ENCODE results near the gene PLXDC2. TPM values are rescaled to one million over a fixed set of nuclear protein-coding genes. Genes with fewer than 3 reads are reported as not detected.
"Not testable (repeated sequence)": the region's sequence is repeated elsewhere in the genome, so short reads cannot be mapped to it uniquely, and the experiment has no call there.

Gene PLXDC2
- total RNA-seq, 5 donors from 2014 or later (not counting 1 experiment from before 2014, with no cell fraction given) = 0.49 to 1.1 (median 0.56) TPM

GRCh38 chr10:20033476-20033875 lies 217.2 kb downstream of the PLXDC2 start:
- no peaks in the 10 kb centered on the region for H3K27me3 Mint-ChIP-seq
- Histone ChIP-seq H3K4me1 (ENCODE audit: control insufficient read depth in 1 of 2, extremely low read depth in 1 of 2, insufficient read depth in 2 of 2, low read length in 2 of 2) (no peaks in the 10 kb centered on the region), H3K4me3 (ENCODE audit: control insufficient read depth in 1 of 2, extremely low read depth in 1 of 2, low read length in 1 of 2) (no peak overlapping the region), H3K27me3 (replicated peaks in 1 of 2; ENCODE audit: control insufficient read depth in 2 of 2, extremely low read depth in 1 of 2, insufficient read depth in 2 of 2, low read length in 1 of 2) (no peaks in the 10 kb centered on the region), H3K9me3 (no peaks in the 10 kb centered on the region), H3K36me3 (ENCODE audit: control insufficient read depth in 2 of 2, extremely low read depth in 1 of 2, insufficient read depth in 1 of 2, low read length in 1 of 2) (no peaks in the 10 kb centered on the region), H3K27ac (ENCODE audit: low read length) (no peak overlapping the region)
- H3K4me1 Mint-ChIP-seq = no peaks in the 10 kb centered on the region
- ChIA-PET POLR2A (no interaction called here), CTCF (no interaction called here)
- H3K36me3 Mint-ChIP-seq = no peaks in the 10 kb centered on the region
- no peak overlapping the region for H3K27ac Mint-ChIP-seq
- H3K9me3 Mint-ChIP-seq = peaks cover 4 to 6% (median 5%) of the 10 kb centered on the region in 3 donors
- WGBS (ENCODE audit: insufficient coverage) = no CpG with 5 or more reads among the region's 4 CpGs
- DNase-seq (no peak), ATAC-seq (replicated peaks in 1 of 4) (no peak)
- H3K4me3 Mint-ChIP-seq = no peak overlapping the region

- POLR2A ChIA-PET = no interaction called here
- Histone ChIP-seq H3K27me3 (replicated peaks in 1 of 2; ENCODE audit: control insufficient read depth in 2 of 2, extremely low read depth in 1 of 2, insufficient read depth in 2 of 2, low read length in 1 of 2) (no peaks in the 10 kb centered on the region), H3K4me1 (ENCODE audit: control insufficient read depth in 1 of 2, extremely low read depth in 1 of 2, insufficient read depth in 2 of 2, low read length in 2 of 2) (no peaks in the 10 kb centered on the region), H3K4me3 (ENCODE audit: control insufficient read depth in 1 of 2, extremely low read depth in 1 of 2, low read length in 1 of 2) (no peak overlapping the region), H3K9me3 (no peaks in the 10 kb centered on the region), H3K27ac (ENCODE audit: low read length) (no peak overlapping the region), H3K36me3 (ENCODE audit: control insufficient read depth in 2 of 2, extremely low read depth in 1 of 2, insufficient read depth in 1 of 2, low read length in 1 of 2) (no peaks in the 10 kb centered on the region)
- WGBS (ENCODE audit: insufficient coverage) = no CpG with 5 or more reads among the region's 2 CpGs
- Mint-ChIP-seq H3K27ac (no peak overlapping the region), H3K4me3 (no peak overlapping the region), H3K4me1 (no peaks in the 10 kb centered on the region), H3K27me3 (no peaks in the 10 kb centered on the region), H3K36me3 (no peaks in the 10 kb centered on the region), H3K9me3 (peaks cover 6 to 8% (median 6%) of the 10 kb centered on the region in 3 donors)
- no peak for DNase-seq
- CTCF ChIA-PET = no interaction called here
- no peak for ATAC-seq (replicated peaks in 1 of 4)
These were observed 218.5 kb downstream of the PLXDC2 start for GRCh38 chr10:20034732-20035131.

- no peak for DNase-seq
- no peaks in the 10 kb centered on the region for H3K36me3 Mint-ChIP-seq
- H3K27ac ChIP-seq (ENCODE audit: low read length) = no peak overlapping the region
- no peak overlapping the region for H3K27ac Mint-ChIP-seq
- H3K9me3 ChIP-seq = no peaks in the 10 kb centered on the region
- ATAC-seq (replicated peaks in 1 of 4) = no peak
- H3K4me3 Mint-ChIP-seq = no peak overlapping the region
- no peaks in the 10 kb centered on the region for H3K4me1 ChIP-seq (ENCODE audit: control insufficient read depth in 1 of 2, extremely low read depth in 1 of 2, insufficient read depth in 2 of 2, low read length in 2 of 2)
- H3K9me3 Mint-ChIP-seq = peaks cover 5 to 13% (median 6%) of the 10 kb centered on the region in 3 donors
- no peaks in the 10 kb centered on the region for H3K27me3 ChIP-seq (replicated peaks in 1 of 2; ENCODE audit: control insufficient read depth in 2 of 2, extremely low read depth in 1 of 2, insufficient read depth in 2 of 2, low read length in 1 of 2)
- H3K4me3 ChIP-seq (ENCODE audit: control insufficient read depth in 1 of 2, extremely low read depth in 1 of 2, low read length in 1 of 2) = no peak overlapping the region
- ChIA-PET CTCF (no interaction called here), POLR2A (no interaction called here)
- 67% methylated on average over 3 of the region's 6 CpGs for WGBS (ENCODE audit: insufficient coverage)
- no peaks in the 10 kb centered on the region for H3K4me1 Mint-ChIP-seq
- H3K27me3 Mint-ChIP-seq = no peaks in the 10 kb centered on the region
- no peaks in the 10 kb centered on the region for H3K36me3 ChIP-seq (ENCODE audit: control insufficient read depth in 2 of 2, extremely low read depth in 1 of 2, insufficient read depth in 1 of 2, low read length in 1 of 2)
These were observed 223.8 kb downstream of the PLXDC2 start for GRCh38 chr10:20040012-20040411.

GRCh38 chr10:20041931-20042330 lies 225.7 kb downstream of the PLXDC2 start:
- POLR2A ChIA-PET = no interaction called here
- Mint-ChIP-seq H3K4me1 (no peaks in the 10 kb centered on the region), H3K9me3 (peaks cover 5 to 13% (median 6%) of the 10 kb centered on the region in 3 donors), H3K36me3 (no peaks in the 10 kb centered on the region), H3K27ac (no peak overlapping the region), H3K4me3 (no peak overlapping the region), H3K27me3 (no peaks in the 10 kb centered on the region)
- Histone ChIP-seq H3K9me3 (no peaks in the 10 kb centered on the region), H3K4me1 (ENCODE audit: control insufficient read depth in 1 of 2, extremely low read depth in 1 of 2, insufficient read depth in 2 of 2, low read length in 2 of 2) (no peaks in the 10 kb centered on the region), H3K36me3 (ENCODE audit: control insufficient read depth in 2 of 2, extremely low read depth in 1 of 2, insufficient read depth in 1 of 2, low read length in 1 of 2) (no peaks in the 10 kb centered on the region), H3K4me3 (ENCODE audit: control insufficient read depth in 1 of 2, extremely low read depth in 1 of 2, low read length in 1 of 2) (no peak overlapping the region), H3K27ac (ENCODE audit: low read length) (no peak overlapping the region), H3K27me3 (replicated peaks in 1 of 2; ENCODE audit: control insufficient read depth in 2 of 2, extremely low read depth in 1 of 2, insufficient read depth in 2 of 2, low read length in 1 of 2) (no peaks in the 10 kb centered on the region)
- DNase-seq = no peak
- ATAC-seq (replicated peaks in 1 of 4) = no peak
- CTCF ChIA-PET = no interaction called here
- WGBS (ENCODE audit: insufficient coverage) = 43% methylated on average over 1 of the region's 3 CpGs

GRCh38 chr10:20045100-20045499 lies 228.9 kb downstream of the PLXDC2 start:
- H3K9me3 ChIP-seq; H3K4me1 Mint-ChIP-seq; H3K27ac Mint-ChIP-seq; H3K36me3 Mint-ChIP-seq; H3K27me3 ChIP-seq (replicated peaks in 1 of 2; ENCODE audit: control insufficient read depth in 2 of 2, extremely low read depth in 1 of 2, insufficient read depth in 2 of 2, low read length in 1 of 2); POLR2A ChIA-PET; DNase-seq; H3K4me1 ChIP-seq (ENCODE audit: control insufficient read depth in 1 of 2, extremely low read depth in 1 of 2, insufficient read depth in 2 of 2, low read length in 2 of 2); H3K27me3 Mint-ChIP-seq; H3K36me3 ChIP-seq (ENCODE audit: control insufficient read depth in 2 of 2, extremely low read depth in 1 of 2, insufficient read depth in 1 of 2, low read length in 1 of 2); H3K4me3 Mint-ChIP-seq; H3K27ac ChIP-seq (ENCODE audit: low read length); H3K4me3 ChIP-seq (ENCODE audit: control insufficient read depth in 1 of 2, extremely low read depth in 1 of 2, low read length in 1 of 2); ATAC-seq (replicated peaks in 1 of 4); CTCF ChIA-PET: not testable (repeated sequence)
- H3K9me3 Mint-ChIP-seq = peaks cover 12 to 19% (median 19%) of the 10 kb centered on the region in 3 donors
- WGBS (ENCODE audit: insufficient coverage) = no CpG with 5 or more reads among the region's 5 CpGs

- POLR2A ChIA-PET = no interaction called here
- no peak overlapping the region for H3K4me3 ChIP-seq (ENCODE audit: control insufficient read depth in 1 of 2, extremely low read depth in 1 of 2, low read length in 1 of 2)
- H3K27me3 ChIP-seq (replicated peaks in 1 of 2; ENCODE audit: control insufficient read depth in 2 of 2, extremely low read depth in 1 of 2, insufficient read depth in 2 of 2, low read length in 1 of 2) = no peaks in the 10 kb centered on the region
- H3K36me3 ChIP-seq (ENCODE audit: control insufficient read depth in 2 of 2, extremely low read depth in 1 of 2, insufficient read depth in 1 of 2, low read length in 1 of 2) = no peaks in the 10 kb centered on the region
- Mint-ChIP-seq H3K36me3 (no peaks in the 10 kb centered on the region), H3K27ac (no peak overlapping the region), H3K4me1 (no peaks in the 10 kb centered on the region), H3K9me3 (peaks cover 8 to 24% (median 22%) of the 10 kb centered on the region in 3 donors), H3K27me3 (no peaks in the 10 kb centered on the region), H3K4me3 (no peak overlapping the region)
- DNase-seq = no peak
- H3K27ac ChIP-seq (ENCODE audit: low read length) = no peak overlapping the region
- H3K9me3 ChIP-seq = no peaks in the 10 kb centered on the region
- no peaks in the 10 kb centered on the region for H3K4me1 ChIP-seq (ENCODE audit: control insufficient read depth in 1 of 2, extremely low read depth in 1 of 2, insufficient read depth in 2 of 2, low read length in 2 of 2)
- ATAC-seq (replicated peaks in 1 of 4) = no peak
- CTCF ChIA-PET = no interaction called here
- WGBS (ENCODE audit: insufficient coverage) = no CpG with 5 or more reads among the region's 2 CpGs
These were observed 231.9 kb downstream of the PLXDC2 start for GRCh38 chr10:20048161-20048560.

- Histone ChIP-seq H3K36me3 (ENCODE audit: control insufficient read depth in 2 of 2, extremely low read depth in 1 of 2, insufficient read depth in 1 of 2, low read length in 1 of 2) (no peaks in the 10 kb centered on the region), H3K27ac (ENCODE audit: low read length) (no peak overlapping the region), H3K4me1 (ENCODE audit: control insufficient read depth in 1 of 2, extremely low read depth in 1 of 2, insufficient read depth in 2 of 2, low read length in 2 of 2) (no peaks in the 10 kb centered on the region), H3K4me3 (ENCODE audit: control insufficient read depth in 1 of 2, extremely low read depth in 1 of 2, low read length in 1 of 2) (no peak overlapping the region), H3K27me3 (replicated peaks in 1 of 2; ENCODE audit: control insufficient read depth in 2 of 2, extremely low read depth in 1 of 2, insufficient read depth in 2 of 2, low read length in 1 of 2) (no peaks in the 10 kb centered on the region), H3K9me3 (no peaks in the 10 kb centered on the region)
- ChIA-PET CTCF (no interaction called here), POLR2A (no interaction called here)
- H3K9me3 Mint-ChIP-seq = peaks cover 4 to 18% (median 10%) of the 10 kb centered on the region in 3 donors
- H3K4me3 Mint-ChIP-seq = no peak overlapping the region
- no peaks in the 10 kb centered on the region for H3K36me3 Mint-ChIP-seq
- WGBS (ENCODE audit: insufficient coverage) = no CpG with 5 or more reads among the region's 2 CpGs
- no peaks in the 10 kb centered on the region for H3K27me3 Mint-ChIP-seq
- no peaks in the 10 kb centered on the region for H3K4me1 Mint-ChIP-seq
- no peak overlapping the region for H3K27ac Mint-ChIP-seq
- ATAC-seq (replicated peaks in 1 of 4) (no peak), DNase-seq (no peak)
These were observed 241.9 kb downstream of the PLXDC2 start for GRCh38 chr10:20058135-20058534.

Data from T-cell (primary cell).